NCI-H146 treated with DMSO at 0.1 percent for 48 hours (cell line): ENCODE measurements around the gene TCF4.

Experiments
- DNase-seq: peaks from one replicate; lab custom pipeline; 2025; ENCODE audit not compliant: unreplicated experiment; lab: John Stamatoyannopoulos, UW

Gene TCF4

DNA sequence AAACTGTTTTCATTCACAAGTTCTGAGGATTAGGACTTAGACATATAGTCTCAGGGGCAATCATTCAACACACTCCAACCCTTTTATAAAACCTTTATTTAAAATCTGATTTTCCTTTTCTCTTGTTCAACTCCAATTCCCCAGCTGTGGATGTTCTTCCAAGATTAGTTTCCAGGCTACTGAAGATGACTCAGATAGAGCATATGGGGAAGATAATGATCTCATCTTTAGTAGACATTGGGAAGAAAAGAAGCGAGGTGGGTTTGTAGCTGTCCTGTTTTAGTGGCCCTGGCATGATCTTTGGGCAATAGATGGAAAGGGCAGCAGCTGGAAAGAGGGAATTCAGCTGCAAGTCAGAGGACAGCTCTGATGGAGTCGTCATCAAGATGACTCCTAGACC, 381.1 kb downstream of the TCF4 start:
- no peak for DNase-seq

DNA sequence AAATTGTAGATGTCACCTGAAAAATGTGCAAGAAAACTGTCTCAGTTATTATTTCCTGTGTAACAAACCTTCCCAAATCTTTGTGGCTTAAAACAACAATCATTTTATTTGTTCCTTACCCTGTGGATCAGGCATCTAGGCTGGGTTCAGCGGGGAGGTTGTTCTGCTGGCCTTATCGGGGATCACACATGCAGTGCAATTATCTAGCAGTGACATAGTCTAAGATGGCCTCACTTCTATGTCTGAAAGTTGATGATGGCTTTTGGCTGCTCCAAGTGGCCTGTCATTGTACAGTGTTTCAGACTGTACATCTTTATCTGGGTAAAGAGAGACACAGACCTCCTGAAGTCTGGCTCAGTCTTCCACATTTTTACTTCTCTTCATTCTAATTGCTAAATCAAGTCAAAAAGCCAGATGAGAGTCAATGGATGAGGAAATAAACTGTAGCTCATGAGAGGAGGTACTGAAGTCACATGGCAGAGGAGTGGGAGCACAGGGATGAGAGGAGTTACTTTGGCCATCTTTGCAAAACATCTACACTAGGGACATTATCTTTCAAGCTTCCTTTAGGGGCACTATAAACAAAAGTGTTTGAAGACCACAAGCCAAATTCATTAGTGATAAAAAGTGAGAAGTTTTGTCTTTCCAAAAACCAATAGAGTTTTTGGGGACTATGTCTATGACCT, 385.6 kb downstream of the TCF4 start:
- DNase-seq = no peak

DNA sequence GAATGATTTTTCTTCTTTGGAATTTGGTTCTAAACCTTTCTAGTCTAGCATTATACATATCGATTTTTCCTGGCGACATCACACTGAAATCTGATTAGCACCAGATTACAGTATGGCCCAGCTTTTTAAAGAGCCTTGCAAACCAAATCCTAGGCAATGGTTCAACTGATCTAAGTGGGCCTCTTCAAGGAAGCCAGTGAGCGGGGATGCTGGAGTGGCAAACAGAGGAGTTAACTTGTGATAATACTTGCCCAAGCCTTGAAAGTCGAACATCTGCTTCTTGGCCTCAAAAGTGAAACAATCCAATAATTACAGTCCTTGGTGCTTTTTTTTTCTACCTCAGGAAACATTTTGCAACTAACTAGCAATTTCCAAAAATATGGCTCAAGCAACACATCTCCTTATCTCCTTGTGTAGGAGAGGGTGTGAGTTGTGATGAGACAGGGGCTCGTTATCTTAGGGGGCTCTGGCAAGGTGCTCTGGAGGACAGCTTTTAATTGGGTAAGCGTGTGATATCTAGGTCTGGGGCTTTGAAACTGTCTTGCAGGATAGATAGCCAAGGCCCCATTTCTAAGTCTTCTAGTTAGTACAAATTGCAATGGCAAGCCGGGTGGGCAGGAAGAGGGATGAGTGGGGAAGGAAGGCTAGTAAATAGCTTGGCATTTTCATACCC, 388.6 kb downstream of the TCF4 start:
- no peak for DNase-seq

DNA sequence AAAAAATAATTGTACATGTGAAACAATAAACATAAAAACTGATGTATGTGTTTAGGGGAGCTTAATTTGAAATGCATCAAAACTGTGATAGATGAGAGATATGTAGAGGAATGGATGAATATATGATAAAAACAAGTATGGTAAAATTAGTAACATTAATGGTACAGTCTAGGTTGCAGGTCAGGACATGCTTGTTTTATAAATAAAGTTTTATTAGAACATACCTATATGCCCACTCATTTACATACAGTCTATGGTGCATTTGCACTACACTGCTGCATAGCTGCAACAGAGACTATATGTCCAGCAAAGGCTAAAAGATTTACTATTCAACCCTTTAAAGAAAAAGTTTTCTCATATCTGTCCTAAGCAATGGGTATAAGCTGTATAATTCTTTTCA, 392.1 kb downstream of the TCF4 start:
- DNase-seq = no peak

DNA sequence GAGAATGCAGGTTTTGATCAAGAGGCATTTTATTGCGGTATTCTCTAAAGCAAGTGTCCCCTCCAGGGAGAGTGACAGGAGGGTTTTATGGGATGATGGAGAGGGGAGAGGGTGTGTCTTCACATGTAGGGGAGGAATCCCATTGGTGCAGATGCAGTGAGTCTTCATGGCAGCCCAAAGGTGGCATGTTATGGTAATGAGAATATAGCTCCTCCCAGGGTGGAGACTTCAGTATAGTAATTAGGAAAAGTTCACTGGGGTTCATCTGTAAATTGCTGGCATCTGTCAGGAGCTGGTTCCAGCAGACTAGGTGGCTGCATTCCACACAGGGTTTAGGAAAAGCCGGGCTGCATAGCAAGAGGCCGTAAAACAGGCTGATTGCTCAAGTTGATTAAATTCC, 398.0 kb downstream of the TCF4 start:
- DNase-seq = no peak

DNA sequence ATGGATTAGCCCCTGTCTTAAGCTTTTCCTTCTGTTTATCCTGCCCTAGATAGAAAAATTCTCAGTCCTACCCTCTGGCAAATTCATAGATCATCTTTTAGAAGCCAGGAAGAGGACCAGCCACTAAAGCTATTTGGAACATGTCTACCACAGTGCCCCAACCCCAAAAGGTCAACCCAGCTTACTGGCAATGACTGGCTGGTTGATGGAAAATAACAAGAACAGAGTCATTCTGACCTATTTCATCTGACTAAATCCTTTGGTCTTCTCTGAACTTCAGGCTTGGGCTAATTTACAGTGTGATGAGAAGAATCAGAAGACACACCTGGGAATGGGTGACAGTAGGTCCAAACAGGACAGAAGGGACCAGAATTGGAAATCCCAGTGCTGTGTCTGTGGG, 401.4 kb downstream of the TCF4 start:
- no peak for DNase-seq

DNA sequence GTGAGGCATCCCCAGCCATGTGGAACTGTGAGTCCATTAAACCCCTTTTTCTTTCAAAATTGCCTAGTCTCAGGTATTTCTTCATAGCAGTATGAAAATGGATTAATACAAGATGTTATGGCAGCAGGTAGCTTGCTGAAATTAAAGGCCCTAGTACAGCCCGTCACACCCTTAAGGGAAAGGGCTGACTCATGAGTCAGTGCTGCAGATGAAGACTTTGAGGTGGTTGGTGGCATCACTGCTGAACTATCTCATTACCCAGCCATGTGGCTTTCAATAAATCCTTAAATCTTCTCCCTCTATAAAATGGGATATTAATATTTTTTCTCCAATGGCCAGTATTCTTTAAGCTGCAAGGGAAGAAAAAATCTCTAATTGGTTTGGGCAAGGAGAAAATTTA, 402.6 kb downstream of the TCF4 start:
- no peak for DNase-seq

DNA sequence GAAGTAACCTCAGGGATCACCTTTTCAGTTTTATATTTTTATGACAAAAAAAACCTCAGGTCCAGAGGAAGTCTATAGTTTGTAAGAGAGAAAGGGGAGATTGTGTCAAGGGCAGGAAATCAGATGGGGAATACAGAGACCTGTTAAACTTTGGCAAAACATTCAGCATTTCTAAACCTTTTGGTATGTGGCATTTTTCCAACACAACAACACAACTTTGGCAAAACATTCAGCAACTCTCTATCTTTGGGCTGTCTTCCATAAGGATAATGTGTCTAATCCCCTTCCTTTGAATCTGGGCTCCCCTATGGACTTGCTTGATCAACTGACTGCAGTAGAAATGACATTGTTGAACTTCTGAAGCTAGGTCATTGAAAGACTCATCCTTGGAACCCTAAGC, 408.2 kb downstream of the TCF4 start:
- DNase-seq = no peak

DNA sequence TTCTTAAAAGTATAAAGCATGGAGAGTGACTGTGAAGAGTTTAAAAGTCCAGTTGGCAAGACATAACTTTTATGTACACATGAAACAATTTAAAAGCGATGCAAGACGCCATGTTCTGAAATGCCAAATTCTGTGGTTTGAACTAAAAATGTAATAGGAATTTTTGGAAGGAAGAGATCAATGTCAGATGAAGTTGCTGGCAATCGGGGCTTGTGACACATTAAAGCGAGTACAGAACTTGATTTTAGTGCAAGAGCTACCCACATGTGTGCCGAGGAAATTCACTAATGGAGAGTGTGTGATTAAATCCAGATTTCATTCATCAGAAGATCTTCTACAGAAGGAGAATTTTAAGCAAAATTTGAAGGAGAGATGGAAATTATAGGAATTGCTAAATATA, 408.6 kb downstream of the TCF4 start:
- DNase-seq = no peak

DNA sequence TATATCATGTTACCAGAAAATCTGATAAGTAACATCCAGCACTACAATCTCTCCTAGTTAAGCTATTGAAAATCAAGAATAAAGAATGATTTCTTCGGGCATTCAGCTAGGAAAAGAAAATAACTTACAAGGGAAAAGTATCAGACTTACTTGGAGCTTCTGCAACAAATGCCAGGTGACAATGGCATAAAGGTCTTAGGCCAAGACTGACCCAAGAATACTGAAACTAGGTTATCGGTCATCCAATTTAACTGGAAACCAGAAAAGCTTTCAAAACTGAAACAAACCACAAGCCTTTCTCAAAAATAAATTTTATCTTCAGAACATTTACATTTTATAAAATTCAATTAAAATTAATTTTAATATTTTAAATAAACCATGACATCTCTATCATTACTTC, 414.7 kb downstream of the TCF4 start:
- DNase-seq = no peak
